NT2/D1 (cell line): ENCODE measurements around the gene DNAJC11.

Experiments used
- YY1 ChIP-seq: IDR thresholded peaks from 2 replicates; pipeline ENCODE4 v1.6.1; 2011; ENCODE audit not compliant: insufficient read length, insufficient read depth
- ZNF274 ChIP-seq: IDR thresholded peaks from 2 replicates; pipeline ENCODE4 v1.6.1; 2011; ENCODE audit warnings: mild to moderate bottlenecking, low read depth, low read length

- TF ChIP-seq YY1 (no peak), ZNF274 (no peak)
Measured at GRCh38 chr1:6711174-6711573, 9.6 kb upstream of the DNAJC11 start.
